WTC11 (cell line): ENCODE measurements around the gene BATF2. TPM values are rescaled to one million over a fixed set of nuclear protein-coding genes. Genes with fewer than 3 reads are reported as not detected.

Experiments used
- CBFB ChIP-seq: sonication (generic); formaldehyde crosslinking; IDR thresholded peaks from 2 replicates; pipeline ENCODE4 v1.8.1; 2022; ENCODE audit warnings: mild to moderate bottlenecking, low read depth, missing genetic modification reagents
- ELF4 ChIP-seq: sonication (generic); formaldehyde crosslinking; IDR thresholded peaks from 2 replicates; pipeline ENCODE4 v1.8.1; 2022; ENCODE audit warnings: low read depth, mild to moderate bottlenecking, moderate library complexity, missing genetic modification reagents
- EMX1 ChIP-seq: fragments of 250-450 bp; sonication (Bioruptor Pico); IDR thresholded peaks from 2 replicates; pipeline ENCODE4 v1.8.0; 2021; ENCODE audit warnings: mild to moderate bottlenecking
- ESRRA ChIP-seq: sonication (generic); formaldehyde crosslinking; IDR thresholded peaks from 2 replicates; pipeline ENCODE4 v1.8.1; 2022; ENCODE audit warnings: mild to moderate bottlenecking, missing genetic modification reagents, borderline replicate concordance
- ETV6 ChIP-seq: sonication (generic); formaldehyde crosslinking; IDR thresholded peaks from 2 replicates; pipeline ENCODE4 v1.8.1; 2022; ENCODE audit warnings: mild to moderate bottlenecking, missing genetic modification reagents
- FOXP4 ChIP-seq: sonication (generic); formaldehyde crosslinking; IDR thresholded peaks from 2 replicates; pipeline ENCODE4 v1.8.0; 2022; ENCODE audit warnings: mild to moderate bottlenecking, missing genetic modification reagents
- GRHL2 ChIP-seq: fragments of 250-450 bp; sonication (Bioruptor Pico); IDR thresholded peaks from 2 replicates; pipeline ENCODE4 v1.8.0; 2022; ENCODE audit warnings: mild to moderate bottlenecking, moderate library complexity; ENCODE audit not compliant: insufficient replicate concordance, severe bottlenecking
- KAT7 ChIP-seq: sonication (generic); formaldehyde crosslinking; IDR thresholded peaks from 2 replicates; pipeline ENCODE4 v1.8.1; 2023; ENCODE audit warnings: missing genetic modification reagents, mild to moderate bottlenecking, borderline replicate concordance
- MAX ChIP-seq: sonication (generic); formaldehyde crosslinking; IDR thresholded peaks from 2 replicates; pipeline ENCODE4 v1.8.0; 2022; ENCODE audit warnings: mild to moderate bottlenecking, missing genetic modification reagents
- MYBL2 ChIP-seq: sonication (generic); formaldehyde crosslinking; IDR thresholded peaks from 2 replicates; pipeline ENCODE4 v1.8.1; 2023; ENCODE audit warnings: mild to moderate bottlenecking, moderate library complexity, missing genetic modification reagents
- NFATC4 ChIP-seq: fragments of 250-450 bp; sonication (Bioruptor Pico); IDR thresholded peaks from 2 replicates; pipeline ENCODE4 v1.9.0; 2021; ENCODE audit warnings: mild to moderate bottlenecking
- NFYB ChIP-seq: sonication (generic); formaldehyde crosslinking; conservative IDR thresholded peaks from 2 replicates; pipeline ENCODE4 v1.8.0; 2022; ENCODE audit warnings: low read depth, missing genetic modification reagents
- NR3C1 ChIP-seq: sonication (generic); formaldehyde crosslinking; conservative IDR thresholded peaks from 2 replicates; pipeline ENCODE4 v1.8.1; 2023; ENCODE audit warnings: low read depth, mild to moderate bottlenecking, missing genetic modification reagents
- OVOL2 ChIP-seq: fragments of 250-450 bp; sonication (Bioruptor Pico); IDR thresholded peaks from 2 replicates; pipeline ENCODE4 v1.9.0; 2021; ENCODE audit warnings: mild to moderate bottlenecking, borderline replicate concordance
- PREB ChIP-seq: sonication (generic); formaldehyde crosslinking; IDR thresholded peaks from 2 replicates; pipeline ENCODE4 v1.8.1; 2022; ENCODE audit warnings: mild to moderate bottlenecking, missing genetic modification reagents, moderate library complexity, borderline replicate concordance
- STAT6 ChIP-seq: sonication (generic); formaldehyde crosslinking; conservative IDR thresholded peaks from 2 replicates; pipeline ENCODE4 v1.8.1; 2023; ENCODE audit warnings: mild to moderate bottlenecking, low read depth, missing genetic modification reagents, moderate library complexity
- TCF7 ChIP-seq: sonication (generic); formaldehyde crosslinking; IDR thresholded peaks from 2 replicates; pipeline ENCODE4 v1.8.0; 2022; ENCODE audit warnings: mild to moderate bottlenecking, low read depth, missing genetic modification reagents, moderate library complexity
- TP53 ChIP-seq: sonication (generic); formaldehyde crosslinking; IDR thresholded peaks from 2 replicates; pipeline ENCODE4 v1.8.1; 2023; ENCODE audit warnings: mild to moderate bottlenecking, missing genetic modification reagents
- USF2 ChIP-seq: sonication (generic); formaldehyde crosslinking; IDR thresholded peaks from 2 replicates; pipeline ENCODE4 v1.8.1; 2023; ENCODE audit warnings: mild to moderate bottlenecking, missing genetic modification reagents, moderate library complexity
- ZNF219 ChIP-seq: sonication (generic); formaldehyde crosslinking; IDR thresholded peaks from 2 replicates; pipeline ENCODE4 v1.8.0; 2023; ENCODE audit warnings: missing genetic modification reagents, mild to moderate bottlenecking, borderline replicate concordance
- ZNF232 ChIP-seq: sonication (generic); formaldehyde crosslinking; IDR thresholded peaks from 2 replicates; pipeline ENCODE4 v1.8.0; 2022; ENCODE audit warnings: mild to moderate bottlenecking, missing genetic modification reagents
- ZNF263 ChIP-seq: sonication (generic); formaldehyde crosslinking; IDR thresholded peaks from 2 replicates; pipeline ENCODE4 v1.8.1; 2022; ENCODE audit warnings: low read depth, mild to moderate bottlenecking, moderate library complexity, missing genetic modification reagents
- total RNA-seq: library from RNA; stranded (reverse); gene quantifications from 3 replicates; pipeline ENCODE4 v1.2.3, GENCODE V29; 2021
- TF ChIP-seq, protein P1 (sequence below): sonication (generic); formaldehyde crosslinking; IDR thresholded peaks from 2 replicates; pipeline ENCODE4 v1.8.0; 2023; ENCODE audit warnings: missing genetic modification reagents, mild to moderate bottlenecking, borderline replicate concordance
- TF ChIP-seq, protein P2 (sequence below): sonication (generic); formaldehyde crosslinking; IDR thresholded peaks from 2 replicates; pipeline ENCODE4 v1.8.0; 2022; ENCODE audit warnings: mild to moderate bottlenecking, missing genetic modification reagents
- TF ChIP-seq, protein P3 (sequence below): sonication (generic); formaldehyde crosslinking; IDR thresholded peaks from 2 replicates; pipeline ENCODE4 v1.8.1; 2023; ENCODE audit warnings: mild to moderate bottlenecking, missing genetic modification reagents, moderate library complexity

Gene BATF2
- total RNA-seq, 1 experiment from 2014 or later: 1.3 TPM

DNA sequence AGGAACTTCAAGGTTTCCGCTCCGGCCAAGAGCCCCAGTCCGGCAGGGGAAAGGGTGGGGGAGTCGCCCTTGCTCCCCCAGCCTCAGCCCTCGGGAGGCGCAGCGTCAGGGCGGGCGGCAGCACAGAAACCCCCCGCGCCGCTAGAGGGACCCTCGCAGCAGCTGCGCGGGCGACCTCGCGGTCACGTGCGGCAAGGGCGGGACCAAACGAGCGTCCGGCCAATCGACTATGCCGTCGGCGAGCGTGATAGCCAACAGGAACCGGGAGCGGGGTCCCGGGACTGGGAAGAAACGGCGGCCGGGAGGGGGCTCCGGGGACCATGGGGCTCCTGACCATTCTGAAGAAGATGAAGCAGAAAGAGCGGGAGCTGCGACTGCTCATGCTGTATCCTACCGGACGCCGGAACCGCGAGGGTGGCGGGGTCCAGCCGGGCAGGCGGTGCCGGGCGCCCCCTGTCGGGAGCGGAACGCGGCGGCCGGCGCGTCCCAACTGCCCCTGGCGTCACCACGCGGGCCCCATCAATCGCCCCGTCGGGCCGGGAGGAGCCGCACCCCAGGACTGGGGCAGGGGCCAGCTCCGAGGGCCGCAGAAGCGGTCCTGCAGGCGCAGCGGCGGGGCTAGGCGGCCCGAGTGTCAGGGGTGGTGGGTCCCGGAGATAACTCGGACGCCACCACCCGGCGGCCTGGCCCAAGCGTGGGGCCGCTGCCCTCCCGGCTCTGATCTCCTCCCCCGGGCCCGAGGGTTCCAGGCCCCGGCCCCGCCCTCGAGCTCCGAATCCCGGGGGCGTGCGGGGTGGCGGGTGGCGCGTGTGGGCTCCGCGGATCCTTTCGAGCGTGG is 17.3 kb upstream of the BATF2 start, which contains the start of gene ARL2 (continued):
- TF ChIP-seq NR3C1 (CRISPR knock-in tag) (no peak), ZNF232 (CRISPR knock-in tag) (peak; percentile 41; the same call in 1 of the 2 replicates), ELF4 (CRISPR knock-in tag) (0 out of 2 replicates have a peak, but pooled peaks have one; percentile 25), STAT6 (0 out of 2 replicates have a peak, but pooled peaks have one; percentile 70), MYBL2 (CRISPR knock-in tag) (peak; percentile 8; the same call in 1 of the 2 replicates), USF2 (CRISPR knock-in tag) (peak; percentile 99), MAX (CRISPR knock-in tag) (peak; percentile 78; the same call in 1 of the 2 replicates), FOXP4 (peak; percentile 22), ETV6 (CRISPR knock-in tag) (no peak), NFATC4 (no peak), TCF7 (CRISPR knock-in tag) (no peak), ZNF263 (CRISPR knock-in tag) (peak; percentile 25; the same call in 1 of the 2 replicates), NFYB (CRISPR knock-in tag) (peak; percentile 79), KAT7 (CRISPR knock-in tag) (peak; percentile 79; the same call in 1 of the 2 replicates), ZNF219 (no peak), GRHL2 (no peak), OVOL2 (CRISPR knock-in tag) (no peak), CBFB (0 out of 2 replicates have a peak, but pooled peaks have one; percentile 51), EMX1 (no peak), ESRRA (peak; percentile 78; the same call in 1 of the 2 replicates), PREB (CRISPR knock-in tag) (no peak), TP53 (CRISPR knock-in tag) (peak; percentile 71)
- TF ChIP-seq, protein P1, sequence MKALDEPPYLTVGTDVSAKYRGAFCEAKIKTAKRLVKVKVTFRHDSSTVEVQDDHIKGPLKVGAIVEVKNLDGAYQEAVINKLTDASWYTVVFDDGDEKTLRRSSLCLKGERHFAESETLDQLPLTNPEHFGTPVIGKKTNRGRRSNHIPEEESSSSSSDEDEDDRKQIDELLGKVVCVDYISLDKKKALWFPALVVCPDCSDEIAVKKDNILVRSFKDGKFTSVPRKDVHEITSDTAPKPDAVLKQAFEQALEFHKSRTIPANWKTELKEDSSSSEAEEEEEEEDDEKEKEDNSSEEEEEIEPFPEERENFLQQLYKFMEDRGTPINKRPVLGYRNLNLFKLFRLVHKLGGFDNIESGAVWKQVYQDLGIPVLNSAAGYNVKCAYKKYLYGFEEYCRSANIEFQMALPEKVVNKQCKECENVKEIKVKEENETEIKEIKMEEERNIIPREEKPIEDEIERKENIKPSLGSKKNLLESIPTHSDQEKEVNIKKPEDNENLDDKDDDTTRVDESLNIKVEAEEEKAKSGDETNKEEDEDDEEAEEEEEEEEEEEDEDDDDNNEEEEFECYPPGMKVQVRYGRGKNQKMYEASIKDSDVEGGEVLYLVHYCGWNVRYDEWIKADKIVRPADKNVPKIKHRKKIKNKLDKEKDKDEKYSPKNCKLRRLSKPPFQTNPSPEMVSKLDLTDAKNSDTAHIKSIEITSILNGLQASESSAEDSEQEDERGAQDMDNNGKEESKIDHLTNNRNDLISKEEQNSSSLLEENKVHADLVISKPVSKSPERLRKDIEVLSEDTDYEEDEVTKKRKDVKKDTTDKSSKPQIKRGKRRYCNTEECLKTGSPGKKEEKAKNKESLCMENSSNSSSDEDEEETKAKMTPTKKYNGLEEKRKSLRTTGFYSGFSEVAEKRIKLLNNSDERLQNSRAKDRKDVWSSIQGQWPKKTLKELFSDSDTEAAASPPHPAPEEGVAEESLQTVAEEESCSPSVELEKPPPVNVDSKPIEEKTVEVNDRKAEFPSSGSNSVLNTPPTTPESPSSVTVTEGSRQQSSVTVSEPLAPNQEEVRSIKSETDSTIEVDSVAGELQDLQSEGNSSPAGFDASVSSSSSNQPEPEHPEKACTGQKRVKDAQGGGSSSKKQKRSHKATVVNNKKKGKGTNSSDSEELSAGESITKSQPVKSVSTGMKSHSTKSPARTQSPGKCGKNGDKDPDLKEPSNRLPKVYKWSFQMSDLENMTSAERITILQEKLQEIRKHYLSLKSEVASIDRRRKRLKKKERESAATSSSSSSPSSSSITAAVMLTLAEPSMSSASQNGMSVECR (CRISPR knock-in tag): peak; percentile 14; the same call in 1 of the 2 replicates
- TF ChIP-seq, protein P2, sequence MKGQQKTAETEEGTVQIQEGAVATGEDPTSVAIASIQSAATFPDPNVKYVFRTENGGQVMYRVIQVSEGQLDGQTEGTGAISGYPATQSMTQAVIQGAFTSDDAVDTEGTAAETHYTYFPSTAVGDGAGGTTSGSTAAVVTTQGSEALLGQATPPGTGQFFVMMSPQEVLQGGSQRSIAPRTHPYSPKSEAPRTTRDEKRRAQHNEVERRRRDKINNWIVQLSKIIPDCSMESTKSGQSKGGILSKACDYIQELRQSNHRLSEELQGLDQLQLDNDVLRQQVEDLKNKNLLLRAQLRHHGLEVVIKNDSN (CRISPR knock-in tag): peak; percentile 99
- TF ChIP-seq, protein P3, sequence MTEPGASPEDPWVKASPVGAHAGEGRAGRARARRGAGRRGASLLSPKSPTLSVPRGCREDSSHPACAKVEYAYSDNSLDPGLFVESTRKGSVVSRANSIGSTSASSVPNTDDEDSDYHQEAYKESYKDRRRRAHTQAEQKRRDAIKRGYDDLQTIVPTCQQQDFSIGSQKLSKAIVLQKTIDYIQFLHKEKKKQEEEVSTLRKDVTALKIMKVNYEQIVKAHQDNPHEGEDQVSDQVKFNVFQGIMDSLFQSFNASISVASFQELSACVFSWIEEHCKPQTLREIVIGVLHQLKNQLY (CRISPR knock-in tag): no peak
